MM.1S (cell line): ENCODE data around the gene PKHD1.

Experiments used
- DNase-seq: peaks from one replicate; pipeline ENCODE4 v3.0.0-alpha.2; 2015
- H2AFZ ChIP-seq: fragments of 300-600 bp; sonication (generic); 2 replicates; pipeline ENCODE4 v1.6.0; 2016; ENCODE audit warnings: antibody characterized with exemption, low read length
- H3F3A ChIP-seq: fragments of 300-600 bp; sonication (generic); 2 replicates; pipeline ENCODE4 v1.6.1; 2016; ENCODE audit warnings: mild to moderate bottlenecking, antibody characterized with exemption, low read length, moderate library complexity, mixed read lengths; ENCODE audit not compliant: insufficient read depth
- H3K27ac ChIP-seq: fragments of 300-600 bp; sonication (generic); 2 replicates; pipeline ENCODE4 v1.5.1; 2016; ENCODE audit warnings: mild to moderate bottlenecking, low read length
- H3K27me3 ChIP-seq: fragments of 300-600 bp; sonication (generic); replicated peaks from 2 replicates; pipeline ENCODE4 v1.6.0; 2016; ENCODE audit warnings: low read length; ENCODE audit not compliant: insufficient read depth
- H3K36me3 ChIP-seq: fragments of 300-600 bp; sonication (generic); replicated peaks from 2 replicates; pipeline ENCODE4 v1.6.1; 2016; ENCODE audit warnings: mild to moderate bottlenecking, low read length, mixed read lengths; ENCODE audit not compliant: insufficient read depth
- H3K4me1 ChIP-seq: fragments of 300-600 bp; sonication (generic); 2 replicates; pipeline ENCODE4 v1.6.1; 2016; ENCODE audit warnings: low read length, mixed read lengths
- H3K4me2 ChIP-seq: fragments of 300-600 bp; sonication (generic); 2 replicates; pipeline ENCODE4 v1.6.0; 2016; ENCODE audit warnings: low read depth, low read length
- H3K4me3 ChIP-seq: fragments of 300-600 bp; sonication (generic); 2 replicates; pipeline ENCODE4 v1.5.1; 2016; ENCODE audit warnings: low read length, mixed read lengths
- H3K79me2 ChIP-seq: fragments of 300-600 bp; sonication (generic); 2 replicates; pipeline ENCODE4 v1.6.1; 2016; ENCODE audit warnings: mixed run types, low read length, mixed read lengths
- H3K9ac ChIP-seq: fragments of 300-600 bp; sonication (generic); 2 replicates; pipeline ENCODE4 v1.6.1; 2016; ENCODE audit warnings: low read length, mixed read lengths
- H3K9me2 ChIP-seq: fragments of 300-600 bp; sonication (generic); replicated peaks from 2 replicates; pipeline ENCODE4 v1.6.1; 2016; ENCODE audit warnings: mild to moderate bottlenecking, low read length, mixed read lengths; ENCODE audit not compliant: insufficient read depth
- H3K9me3 ChIP-seq: fragments of 300-600 bp; sonication (generic); replicated peaks from 2 replicates; pipeline ENCODE4 v1.6.1; 2016; ENCODE audit warnings: mild to moderate bottlenecking, low read length, mixed read lengths; ENCODE audit not compliant: insufficient read depth
- H4K20me1 ChIP-seq: fragments of 300-600 bp; sonication (generic); 2 replicates; pipeline ENCODE4 v1.6.1; 2016; ENCODE audit warnings: mild to moderate bottlenecking, low read length, moderate library complexity, mixed read lengths; ENCODE audit not compliant: insufficient read depth
- CTCF ChIP-seq: fragments of 300-600 bp; sonication (generic); IDR thresholded peaks from 2 replicates; pipeline ENCODE4 v1.5.1; 2016; ENCODE audit warnings: antibody characterized with exemption, low read length, mixed read lengths
- EZH2 ChIP-seq: fragments of 300-600 bp; sonication (generic); optimal IDR thresholded peaks from 2 replicates; pipeline ENCODE3; 2017; ENCODE audit warnings: low read depth, mild to moderate bottlenecking, antibody characterized with exemption, low read length, mixed read lengths
- EZH2phosphoT487 ChIP-seq: fragments of 300-600 bp; sonication (generic); IDR thresholded peaks from 2 replicates; pipeline ENCODE4 v1.6.1; 2018; ENCODE audit warnings: antibody characterized with exemption, low read length

Gene PKHD1

GRCh38 chr6:51865996-51866395, 221.4 kb downstream of the PKHD1 start:
- no peak for DNase-seq
- TF ChIP-seq EZH2 (no peak), CTCF (no peak), EZH2phosphoT487 (no peak)
- H3K79me2 ChIP-seq: no peaks in the 10 kb centered on the region
- H3K9ac ChIP-seq: no peak overlapping the region
- no peak overlapping the region for H3K4me3 ChIP-seq
- no peaks in the 10 kb centered on the region for H3K27me3 ChIP-seq
- no peak overlapping the region for H2AFZ ChIP-seq
- H3F3A ChIP-seq: no peaks in the 10 kb centered on the region
- H3K9me2 ChIP-seq: no peaks in the 10 kb centered on the region
- H3K9me3 ChIP-seq: no peaks in the 10 kb centered on the region
- no peak overlapping the region for H3K27ac ChIP-seq
- no peaks in the 10 kb centered on the region for H3K4me1 ChIP-seq
- no peak overlapping the region for H3K4me2 ChIP-seq
- no peaks in the 10 kb centered on the region for H4K20me1 ChIP-seq
- no peaks in the 10 kb centered on the region for H3K36me3 ChIP-seq

GRCh38 chr6:51865176-51865575, 222.2 kb downstream of the PKHD1 start:
- Histone ChIP-seq H3K4me1 (no peaks in the 10 kb centered on the region), H3K9ac (no peak overlapping the region), H3K27ac (no peak overlapping the region), H3K79me2 (no peaks in the 10 kb centered on the region), H3K9me3 (no peaks in the 10 kb centered on the region), H3K4me3 (no peak overlapping the region), H3K9me2 (no peaks in the 10 kb centered on the region), H3K27me3 (no peaks in the 10 kb centered on the region), H4K20me1 (no peaks in the 10 kb centered on the region), H3K36me3 (no peaks in the 10 kb centered on the region), H2AFZ (no peak overlapping the region), H3K4me2 (no peak overlapping the region), H3F3A (no peaks in the 10 kb centered on the region)
- no peak for TF ChIP-seq EZH2
- TF ChIP-seq CTCF: no peak
- TF ChIP-seq EZH2phosphoT487: no peak
- DNase-seq: no peak

GRCh38 chr6:51857134-51857533, 230.3 kb downstream of the PKHD1 start:
- H2AFZ ChIP-seq: no peak overlapping the region
- H3K9ac ChIP-seq: no peak overlapping the region
- TF ChIP-seq EZH2phosphoT487: no peak
- TF ChIP-seq EZH2: no peak
- TF ChIP-seq CTCF: no peak
- H3K4me1 ChIP-seq: no peaks in the 10 kb centered on the region
- H3K27ac ChIP-seq: no peak overlapping the region
- H3K36me3 ChIP-seq: no peaks in the 10 kb centered on the region
- no peak overlapping the region for H3K4me3 ChIP-seq
- H3K79me2 ChIP-seq: no peaks in the 10 kb centered on the region
- no peaks in the 10 kb centered on the region for H3K27me3 ChIP-seq
- H3K4me2 ChIP-seq: no peak overlapping the region
- no peaks in the 10 kb centered on the region for H3K9me2 ChIP-seq
- H3K9me3 ChIP-seq: no peaks in the 10 kb centered on the region
- no peaks in the 10 kb centered on the region for H4K20me1 ChIP-seq
- no peak for DNase-seq
- H3F3A ChIP-seq: no peaks in the 10 kb centered on the region
